ENCODE measurements around the gene FRMD8.
A peak's percentile ranks its signal among the peaks of the same experiment; 100 is the strongest.

FRMD8 gene

DNA sequence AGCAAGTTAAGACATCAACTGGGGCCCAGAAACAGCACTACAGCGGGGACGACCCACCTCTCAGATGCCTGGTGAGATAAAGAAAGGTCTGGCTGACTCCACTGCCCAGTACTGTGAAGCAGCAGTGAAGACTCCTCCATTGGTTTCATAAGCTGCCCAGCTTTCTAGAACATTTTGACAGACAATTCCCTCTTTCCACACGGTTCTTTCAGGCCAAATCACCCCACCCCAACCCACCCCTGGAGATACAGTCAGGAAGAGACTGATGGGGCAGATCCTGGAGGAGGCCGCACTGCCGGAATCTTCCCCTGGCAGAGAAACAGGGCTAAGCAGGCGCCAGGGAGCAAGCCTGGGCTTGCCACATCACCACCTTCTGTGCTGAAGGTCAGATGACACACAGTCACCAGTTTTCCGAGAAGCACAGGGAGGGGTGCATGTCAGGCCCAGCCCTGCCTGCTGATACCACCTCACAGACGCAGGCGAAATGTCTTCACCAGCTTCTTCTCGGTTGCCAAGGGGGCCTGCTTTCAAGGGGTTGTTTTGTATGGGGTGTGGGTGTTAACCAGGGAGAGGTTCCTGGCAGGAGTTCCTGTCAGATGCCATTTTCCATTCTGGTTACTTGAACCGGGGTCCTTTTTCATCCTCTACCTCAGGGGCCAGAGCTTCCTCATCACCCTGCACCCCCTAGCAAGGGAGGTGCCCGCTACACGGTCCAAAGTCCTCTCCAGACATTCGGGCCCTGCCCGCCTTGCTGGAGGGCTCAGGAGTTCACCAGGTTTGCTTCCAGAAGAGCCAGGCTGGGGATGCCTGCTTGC lies 34.7 kb downstream of the FRMD8 start:
- H3K4me2 ChIP-seq (ENCODE audit: low read length): peak overlapping the region; percentile 88
- H3K27ac ChIP-seq (ENCODE audit: low read depth, low read length, poor library complexity, severe bottlenecking): peak overlapping the region; percentile 99
- peaks cover 40% of the 10 kb centered on the region for H3K79me2 ChIP-seq (ENCODE audit: insufficient read depth, low read length)
- no peaks in the 10 kb centered on the region for H3K27me3 ChIP-seq (ENCODE audit: insufficient read depth, low read length)
- no peaks in the 10 kb centered on the region for H3K9me3 ChIP-seq (ENCODE audit: low read length)
- no peak overlapping the region for H2AFZ ChIP-seq (ENCODE audit: low read length)
- H3K4me1 ChIP-seq (ENCODE audit: insufficient read depth, low read length, severe bottlenecking): peaks cover 70% of the 10 kb centered on the region
- no peaks in the 10 kb centered on the region for H3K9me2 ChIP-seq (ENCODE audit: low read depth, low read length)
- peak overlapping the region; percentile 99 for H3K9ac ChIP-seq (ENCODE audit: low read length)
- no peak for TF ChIP-seq EZH2 (IDR thresholded peaks at IDR 0.05; ENCODE audit: borderline replicate concordance, low read length)
- TF ChIP-seq, protein P1, sequence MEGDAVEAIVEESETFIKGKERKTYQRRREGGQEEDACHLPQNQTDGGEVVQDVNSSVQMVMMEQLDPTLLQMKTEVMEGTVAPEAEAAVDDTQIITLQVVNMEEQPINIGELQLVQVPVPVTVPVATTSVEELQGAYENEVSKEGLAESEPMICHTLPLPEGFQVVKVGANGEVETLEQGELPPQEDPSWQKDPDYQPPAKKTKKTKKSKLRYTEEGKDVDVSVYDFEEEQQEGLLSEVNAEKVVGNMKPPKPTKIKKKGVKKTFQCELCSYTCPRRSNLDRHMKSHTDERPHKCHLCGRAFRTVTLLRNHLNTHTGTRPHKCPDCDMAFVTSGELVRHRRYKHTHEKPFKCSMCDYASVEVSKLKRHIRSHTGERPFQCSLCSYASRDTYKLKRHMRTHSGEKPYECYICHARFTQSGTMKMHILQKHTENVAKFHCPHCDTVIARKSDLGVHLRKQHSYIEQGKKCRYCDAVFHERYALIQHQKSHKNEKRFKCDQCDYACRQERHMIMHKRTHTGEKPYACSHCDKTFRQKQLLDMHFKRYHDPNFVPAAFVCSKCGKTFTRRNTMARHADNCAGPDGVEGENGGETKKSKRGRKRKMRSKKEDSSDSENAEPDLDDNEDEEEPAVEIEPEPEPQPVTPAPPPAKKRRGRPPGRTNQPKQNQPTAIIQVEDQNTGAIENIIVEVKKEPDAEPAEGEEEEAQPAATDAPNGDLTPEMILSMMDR (IDR thresholded peaks at IDR 0.05; ENCODE audit: low read length): no peak
- H3K4me3 ChIP-seq (ENCODE audit: low read depth, low read length, poor library complexity, severe bottlenecking): peak overlapping the region; percentile 95
- no peaks in the 10 kb centered on the region for H3F3A ChIP-seq (ENCODE audit: insufficient read depth, low read length)
- no peaks in the 10 kb centered on the region for H4K20me1 ChIP-seq (ENCODE audit: insufficient read depth, low read length)
- H3K36me3 ChIP-seq (ENCODE audit: insufficient read depth, low read length): peaks cover 35% of the 10 kb centered on the region

DNA sequence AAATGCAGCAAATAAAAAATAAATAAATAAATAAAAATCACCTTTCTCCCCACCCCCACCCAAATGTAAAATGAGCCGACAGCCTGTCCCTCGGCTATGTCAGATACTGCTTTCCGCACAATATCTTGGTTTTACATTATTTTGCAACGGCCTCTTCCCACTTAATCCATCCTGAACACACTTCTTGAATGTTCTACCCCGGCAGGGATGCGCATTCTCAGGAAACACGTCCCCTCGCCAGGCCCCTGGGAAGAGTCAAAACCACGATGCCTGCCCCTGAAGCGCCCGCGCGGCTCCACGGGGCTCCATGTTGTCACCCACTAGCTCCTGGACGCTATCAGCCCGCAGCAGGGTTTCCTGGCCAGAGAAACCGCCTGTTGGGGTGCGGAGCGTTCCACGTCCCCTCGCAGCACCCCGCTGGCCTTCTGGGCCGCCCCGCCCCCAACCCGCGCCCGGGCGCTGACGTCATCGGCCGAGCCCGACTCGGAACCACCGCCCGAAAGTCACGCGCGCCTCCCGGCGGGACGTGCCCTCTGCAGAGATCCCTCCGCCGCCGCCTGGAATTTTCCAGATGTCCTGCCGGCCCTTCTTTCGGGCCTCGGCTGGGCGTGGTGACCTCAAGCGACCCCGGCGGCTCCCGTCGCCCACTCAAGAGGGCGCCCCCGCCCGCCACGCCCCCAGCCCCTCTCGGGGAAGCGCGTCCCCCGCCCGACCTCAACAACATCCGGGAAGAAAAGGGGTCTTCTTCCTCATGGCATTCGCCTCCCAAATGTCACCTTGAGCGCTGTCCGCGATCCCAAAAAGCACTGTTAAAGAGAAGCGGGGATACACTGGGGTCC lies 35.6 kb downstream of the FRMD8 start:
- TF ChIP-seq, protein P1 (IDR thresholded peaks at IDR 0.05; ENCODE audit: low read length): 0 out of 2 replicates have a peak, but pooled peaks have one; percentile 13
- no peak for TF ChIP-seq EZH2 (IDR thresholded peaks at IDR 0.05; ENCODE audit: borderline replicate concordance, low read length)
- Histone ChIP-seq H3K79me2 (ENCODE audit: insufficient read depth, low read length) (peaks cover 49% of the 10 kb centered on the region), H3K27me3 (ENCODE audit: insufficient read depth, low read length) (no peaks in the 10 kb centered on the region), H3K4me3 (ENCODE audit: low read depth, low read length, poor library complexity, severe bottlenecking) (peak overlapping the region; percentile 95), H3F3A (ENCODE audit: insufficient read depth, low read length) (no peaks in the 10 kb centered on the region), H3K9me2 (ENCODE audit: low read depth, low read length) (no peaks in the 10 kb centered on the region), H2AFZ (ENCODE audit: low read length) (no peak overlapping the region), H3K4me1 (ENCODE audit: insufficient read depth, low read length, severe bottlenecking) (peaks cover 70% of the 10 kb centered on the region), H3K9ac (ENCODE audit: low read length) (peak overlapping the region; percentile 99), H3K27ac (ENCODE audit: low read depth, low read length, poor library complexity, severe bottlenecking) (peak overlapping the region; percentile 99), H3K9me3 (ENCODE audit: low read length) (no peaks in the 10 kb centered on the region), H4K20me1 (ENCODE audit: insufficient read depth, low read length) (no peaks in the 10 kb centered on the region), H3K4me2 (ENCODE audit: low read length) (peak overlapping the region; percentile 88), H3K36me3 (ENCODE audit: insufficient read depth, low read length) (peaks cover 44% of the 10 kb centered on the region)

DNA sequence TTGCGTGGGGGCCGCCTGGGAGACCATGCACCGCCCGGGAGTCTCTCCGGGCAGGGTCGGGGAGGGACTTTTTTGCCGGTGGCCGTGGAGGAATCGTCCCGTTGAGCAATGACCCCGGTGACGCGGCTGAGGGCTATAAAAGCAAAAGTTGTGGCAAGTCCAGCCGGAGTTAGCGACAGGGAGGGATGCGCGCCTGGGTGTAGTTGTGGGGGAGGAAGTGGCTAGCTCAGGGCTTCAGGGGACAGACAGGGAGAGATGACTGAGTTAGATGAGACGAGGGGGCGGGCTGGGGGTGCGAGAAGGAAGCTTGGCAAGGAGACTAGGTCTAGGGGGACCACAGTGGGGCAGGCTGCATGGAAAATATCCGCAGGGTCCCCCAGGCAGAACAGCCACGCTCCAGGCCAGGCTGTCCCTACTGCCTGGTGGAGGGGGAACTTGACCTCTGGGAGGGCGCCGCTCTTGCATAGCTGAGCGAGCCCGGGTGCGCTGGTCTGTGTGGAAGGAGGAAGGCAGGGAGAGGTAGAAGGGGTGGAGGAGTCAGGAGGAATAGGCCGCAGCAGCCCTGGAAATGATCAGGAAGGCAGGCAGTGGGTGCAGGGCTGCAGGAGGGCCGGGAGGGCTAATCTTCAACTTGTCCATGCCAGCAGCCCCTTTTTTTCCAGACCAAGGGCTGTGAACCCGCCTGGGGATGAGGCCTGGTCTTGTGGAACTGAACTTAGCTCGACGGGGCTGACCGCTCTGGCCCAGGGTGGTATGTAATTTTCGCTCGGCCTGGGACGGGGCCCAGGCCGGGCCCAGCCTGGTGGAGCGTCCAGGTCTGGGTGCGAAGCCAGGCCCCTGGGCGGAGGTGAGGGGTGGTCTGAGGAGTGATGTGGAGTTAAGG lies 36.4 kb downstream of the FRMD8 start, which contains the start of gene NEAT1:
NEAT1 (plus strand) TSS at position 166 of the 883 bp plus-strand sequence.
- H3F3A ChIP-seq (ENCODE audit: insufficient read depth, low read length): no peaks in the 10 kb centered on the region
- peak within 1 kb of the TSS; percentile 88 for H3K4me2 ChIP-seq (ENCODE audit: low read length)
- peak within 1 kb of the TSS; percentile 99 for H3K9ac ChIP-seq (ENCODE audit: low read length)
- TF ChIP-seq, protein P1 (IDR thresholded peaks at IDR 0.05; ENCODE audit: low read length): peak; percentile 3; the same call in 1 of the 2 replicates
- TF ChIP-seq EZH2 (IDR thresholded peaks at IDR 0.05; ENCODE audit: borderline replicate concordance, low read length): no peak
- peak within 1 kb of the TSS; percentile 95 for H3K4me3 ChIP-seq (ENCODE audit: low read depth, low read length, poor library complexity, severe bottlenecking)
- peak within 1 kb of the TSS; percentile 99 for H3K27ac ChIP-seq (ENCODE audit: low read depth, low read length, poor library complexity, severe bottlenecking)
- H3K9me3 ChIP-seq (ENCODE audit: low read length): no peaks in the 10 kb centered on the region
- H2AFZ ChIP-seq (ENCODE audit: low read length): no peak within 1 kb of the TSS
- H3K79me2 ChIP-seq (ENCODE audit: insufficient read depth, low read length): peaks cover 57% of the 10 kb centered on the region
- no peaks in the 10 kb centered on the region for H3K9me2 ChIP-seq (ENCODE audit: low read depth, low read length)
- H3K27me3 ChIP-seq (ENCODE audit: insufficient read depth, low read length): no peaks in the 10 kb centered on the region
- peaks cover 70% of the 10 kb centered on the region for H3K4me1 ChIP-seq (ENCODE audit: insufficient read depth, low read length, severe bottlenecking)
- no peaks in the 10 kb centered on the region for H4K20me1 ChIP-seq (ENCODE audit: insufficient read depth, low read length)
- H3K36me3 ChIP-seq (ENCODE audit: insufficient read depth, low read length): peaks cover 47% of the 10 kb centered on the region

All from OCI-LY1 (cell line).